Activated CD4-positive, alpha-beta T cell treated with anti-CD3 and anti-CD28 coated beads, Interleukin-2, Interleukin-4, amounts not matched to agents 100 ng/mL and 50 ng/mL, durations not matched to agents 16 hours and 8 hours (primary cell): ENCODE measurements around the gene CNTN5.

Experiments
- DNase-seq: peaks from one replicate; pipeline ENCODE4 v3.0.0-alpha.2; 2020; ENCODE audit warnings: low spot score

CNTN5 gene

DNA sequence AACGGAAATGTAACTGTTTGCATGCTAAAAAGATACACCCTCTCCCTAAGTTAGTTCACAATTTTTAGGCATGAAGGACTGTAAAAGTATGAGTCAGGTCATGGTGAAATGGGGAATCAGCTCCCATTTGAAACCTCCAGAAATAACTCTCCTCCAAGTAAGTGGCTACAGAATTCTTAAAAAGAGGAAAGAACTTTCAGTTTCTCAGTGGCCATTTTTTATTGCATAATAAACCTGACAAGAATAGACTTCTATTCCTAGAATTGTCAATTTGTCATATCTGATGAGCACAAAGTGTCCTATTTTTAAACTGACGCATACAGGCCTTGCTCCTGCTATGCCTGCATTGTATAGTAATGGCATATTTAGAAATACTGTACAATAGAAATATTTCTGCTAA lies 612.2 kb downstream of the CNTN5 start:
- no peak for DNase-seq

- DNase-seq: no peak
These were observed 613.8 kb downstream of the CNTN5 start for GRCh38 chr11:99634581-99634980.

GRCh38 chr11:99638073-99638553 lies 617.4 kb downstream of the CNTN5 start:
- DNase-seq: no peak

GRCh38 chr11:99640671-99641070 lies 619.9 kb downstream of the CNTN5 start:
- DNase-seq: no peak

- no peak for DNase-seq
These were observed 625.2 kb downstream of the CNTN5 start for GRCh38 chr11:99645934-99646333.

- DNase-seq: no peak
These were observed 649.4 kb downstream of the CNTN5 start for GRCh38 chr11:99670067-99670676.

- no peak for DNase-seq
These were observed 651.2 kb downstream of the CNTN5 start for GRCh38 chr11:99671808-99672409.

DNA sequence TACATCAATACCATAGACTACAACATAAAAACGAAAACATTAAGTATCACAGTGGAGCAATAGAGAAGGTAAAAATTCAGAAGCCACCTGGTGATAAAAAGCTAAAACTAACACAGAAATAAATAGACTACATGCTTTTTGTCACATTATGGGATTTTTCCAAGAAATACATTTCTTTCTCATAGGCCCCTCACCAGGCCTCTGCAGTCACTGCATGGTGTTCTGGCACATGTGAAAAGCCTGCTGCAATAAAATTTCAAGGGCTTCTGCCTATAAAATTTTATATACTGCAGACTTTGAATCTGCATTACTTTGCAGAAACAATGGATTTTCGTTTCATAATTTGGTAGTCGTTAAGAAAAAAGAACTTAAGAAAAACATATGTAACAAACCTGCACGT lies 655.5 kb downstream of the CNTN5 start:
- DNase-seq: no peak

DNA sequence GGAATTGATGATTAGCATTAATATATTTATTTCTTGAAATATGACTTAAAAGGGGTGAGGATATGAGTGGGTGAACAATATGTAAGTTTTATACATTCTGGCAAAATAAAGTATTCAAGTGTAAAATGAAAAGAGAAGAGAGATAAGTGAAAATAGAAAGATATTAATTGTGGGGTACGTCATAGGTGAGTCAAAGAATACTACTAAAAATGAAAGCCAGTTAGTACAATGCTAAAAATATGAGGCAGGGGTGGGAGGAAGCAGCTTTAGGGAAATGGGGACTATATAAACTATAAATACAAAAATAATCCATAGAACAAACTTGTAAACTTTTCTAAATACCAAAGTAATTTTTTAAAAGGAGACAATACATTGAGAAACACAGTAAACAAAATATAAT lies 661.4 kb downstream of the CNTN5 start:
- no peak for DNase-seq

DNA sequence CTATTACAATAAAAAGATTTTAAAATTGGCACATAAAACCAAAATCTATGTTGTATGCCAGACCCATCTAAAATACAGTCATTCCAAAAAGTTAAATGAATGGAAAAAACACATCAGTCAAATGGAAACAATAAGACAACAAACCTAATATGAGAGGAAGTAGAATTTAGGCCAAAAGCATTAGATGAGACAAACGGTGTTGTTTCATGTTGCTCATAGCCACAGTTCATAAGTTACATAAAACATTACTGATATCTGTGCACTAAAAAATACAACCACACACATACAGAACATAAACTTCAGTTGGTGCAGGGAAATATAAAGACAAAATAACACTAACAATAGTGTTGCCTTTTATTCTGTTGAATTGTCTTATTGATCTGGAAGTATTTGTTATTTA lies 661.9 kb downstream of the CNTN5 start:
- DNase-seq: no peak

- no peak for DNase-seq
These were observed 663.2 kb downstream of the CNTN5 start for GRCh38 chr11:99683933-99684332.

DNA sequence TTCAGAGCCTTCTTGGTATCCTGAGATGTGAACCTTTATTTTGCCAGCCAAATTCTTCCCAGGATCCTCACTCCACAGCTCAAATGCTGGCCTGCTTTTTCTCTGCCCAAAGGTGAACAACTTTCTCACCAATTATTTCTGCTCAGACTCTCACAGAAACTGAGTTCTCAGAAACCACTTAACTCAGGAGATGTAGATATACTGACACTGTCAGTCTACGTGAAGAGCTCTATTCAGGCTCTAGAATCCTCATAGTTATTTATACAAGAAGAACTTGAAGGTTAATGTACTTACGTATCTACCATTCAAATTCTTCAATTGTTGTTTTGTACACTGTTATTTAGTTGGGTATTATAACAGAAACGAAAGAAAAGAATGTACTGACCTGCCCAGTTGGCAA lies 666.1 kb downstream of the CNTN5 start:
- no peak for DNase-seq

DNA sequence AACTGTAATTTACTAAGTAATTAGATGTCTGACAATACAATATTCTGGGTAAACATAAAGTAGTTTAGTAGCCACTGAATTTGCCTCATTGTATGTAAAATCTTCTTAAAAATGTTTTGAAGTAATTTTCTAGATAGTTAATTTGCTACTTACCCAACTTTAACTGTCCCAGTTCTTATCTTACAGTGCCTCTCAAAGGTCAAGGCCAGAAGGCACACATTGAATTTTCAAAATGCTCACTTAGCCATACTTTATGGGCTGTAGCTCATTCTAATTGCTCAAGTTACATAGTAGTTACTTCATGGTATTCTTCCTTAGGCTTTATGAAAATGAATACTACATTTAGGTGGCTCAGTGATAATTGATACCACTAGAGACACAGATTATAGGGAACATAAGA lies 666.6 kb downstream of the CNTN5 start:
- no peak for DNase-seq

- no peak for DNase-seq
These were observed 673.3 kb downstream of the CNTN5 start for GRCh38 chr11:99693941-99694492.

GRCh38 chr11:99695106-99695505 lies 674.4 kb downstream of the CNTN5 start:
- DNase-seq: no peak

DNA sequence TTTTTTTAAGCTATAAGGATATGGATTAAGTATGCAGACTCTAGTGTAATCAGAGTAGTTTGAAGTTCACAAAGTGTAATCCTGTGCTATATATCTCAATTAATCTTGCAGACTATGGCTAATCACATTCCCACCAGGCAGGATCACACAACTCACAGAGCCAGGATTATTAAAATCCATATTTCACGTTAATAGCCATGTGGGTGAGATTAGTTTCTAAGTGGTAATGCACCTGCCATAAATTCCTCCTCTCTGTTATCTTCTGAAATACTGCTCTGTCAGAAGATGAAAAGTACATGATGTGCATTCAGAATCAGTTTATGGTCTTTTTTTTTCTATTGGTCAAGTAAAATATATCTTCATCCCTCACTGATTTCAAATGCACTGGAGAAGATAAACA lies 686.1 kb downstream of the CNTN5 start:
- no peak for DNase-seq

GRCh38 chr11:99708928-99709672 lies 688.4 kb downstream of the CNTN5 start:
- DNase-seq: no peak

- no peak for DNase-seq
These were observed 695.6 kb downstream of the CNTN5 start for GRCh38 chr11:99716302-99716701.

DNA sequence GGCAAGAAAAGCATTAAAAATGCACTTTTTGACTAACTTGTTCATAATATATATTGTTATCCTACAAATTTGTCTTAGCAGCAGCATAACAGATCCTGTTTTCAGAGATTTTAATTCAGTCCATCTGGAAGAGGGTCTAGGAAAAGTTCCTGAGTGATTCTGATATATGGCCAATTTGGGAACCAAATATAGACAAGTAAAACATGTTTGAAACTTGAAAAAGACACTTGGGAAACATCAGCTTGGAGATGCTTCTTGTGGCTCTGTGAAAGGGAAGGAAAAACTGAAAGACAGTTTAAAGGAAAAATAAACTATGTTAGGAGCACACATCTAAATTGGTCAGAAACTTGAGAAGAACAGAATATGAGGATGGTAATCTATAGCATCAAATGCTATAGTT lies 697.5 kb downstream of the CNTN5 start:
- DNase-seq: no peak

GRCh38 chr11:99739464-99740089 lies 718.8 kb downstream of the CNTN5 start:
- DNase-seq: peak; percentile 3

DNA sequence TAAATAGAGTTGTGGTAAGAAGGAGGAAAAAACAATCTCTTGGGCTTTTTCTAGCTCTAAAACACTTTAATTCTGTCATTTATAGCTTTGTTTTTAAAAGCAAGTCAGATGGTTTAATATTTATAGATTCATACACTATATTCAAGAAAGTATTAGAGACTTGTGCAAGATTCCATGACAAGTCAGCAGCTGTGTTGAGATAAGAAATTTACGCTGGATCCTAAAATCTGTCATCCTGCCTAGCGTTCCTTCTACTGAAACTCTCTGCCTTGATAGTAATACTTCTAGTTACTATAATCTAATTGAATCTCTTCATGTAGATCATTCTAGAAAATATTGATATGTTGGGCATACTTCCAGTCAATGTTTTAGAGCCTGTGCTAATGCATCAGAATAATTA lies 721.8 kb downstream of the CNTN5 start:
- DNase-seq: no peak

DNA sequence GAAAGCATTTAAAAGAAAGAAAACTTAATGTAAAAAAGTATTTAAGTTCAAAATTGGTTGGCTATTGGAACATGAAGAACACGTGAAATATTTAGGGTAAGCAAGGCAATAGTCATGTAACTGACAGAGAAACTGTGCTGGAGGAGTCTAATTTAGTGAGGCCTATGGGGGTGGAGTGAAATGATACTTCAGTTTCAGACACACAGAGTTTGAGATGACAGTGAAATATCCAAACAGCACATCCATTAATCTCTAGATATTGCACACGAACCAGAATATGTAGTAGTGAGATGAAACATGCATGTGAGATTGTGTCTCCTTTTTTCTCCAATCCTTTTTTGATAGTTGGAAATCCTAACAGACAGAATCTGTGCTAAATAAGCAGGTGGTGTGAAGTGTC lies 739.0 kb downstream of the CNTN5 start:
- no peak for DNase-seq

- no peak for DNase-seq
These were observed 746.1 kb downstream of the CNTN5 start for GRCh38 chr11:99766811-99767210.
